HG03280 (cell line): Measurements from ENCODE around the gene FAM72C.
"Not testable (repeated sequence)": the region's sequence is repeated elsewhere in the genome, so short reads cannot be mapped to it uniquely, and the experiment has no call there.

Experiments
- ATAC-seq: cut with Tn5 transposase; IDR thresholded peaks from one replicate; pipeline ENCODE4 v1.9.1; 2021; ENCODE audit warnings: mild to moderate bottlenecking, moderate library complexity; ENCODE audit not compliant: unreplicated experiment

FAM72C gene

GRCh38 chr1:143984721-143985473 is 13.1 kb upstream of the FAM72C start:
- not testable (repeated sequence) for ATAC-seq

- ATAC-seq = not testable (repeated sequence)
These were observed 2.6 kb upstream of the FAM72C start for GRCh38 chr1:143974416-143974815.

- ATAC-seq = not testable (repeated sequence)
These were observed 2.2 kb upstream of the FAM72C start for GRCh38 chr1:143973876-143974414.

- ATAC-seq = peak; percentile 8
These were observed 1.1 kb upstream of the FAM72C start for GRCh38 chr1:143972753-143973326.

- not testable (repeated sequence) for ATAC-seq
These were observed 5.9 kb downstream of the FAM72C start for GRCh38 chr1:143965860-143966259.

- not testable (repeated sequence) for ATAC-seq
These were observed 7.5 kb downstream of the FAM72C start for GRCh38 chr1:143964294-143964693.

GRCh38 chr1:143955930-143956329 is 15.9 kb downstream of the FAM72C start:
- not testable (repeated sequence) for ATAC-seq

GRCh38 chr1:143952913-143953312 is 18.9 kb downstream of the FAM72C start:
- not testable (repeated sequence) for ATAC-seq

GRCh38 chr1:143951485-143952391 is 20.0 kb downstream of the FAM72C start:
- ATAC-seq = not testable (repeated sequence)

GRCh38 chr1:143947749-143948148 is 24.0 kb downstream of the FAM72C start:
- ATAC-seq = not testable (repeated sequence)

GRCh38 chr1:143945253-143945652 is 26.5 kb downstream of the FAM72C start:
- not testable (repeated sequence) for ATAC-seq

- ATAC-seq = not testable (repeated sequence)
These were observed 27.1 kb downstream of the FAM72C start for GRCh38 chr1:143944576-143945240.

GRCh38 chr1:143943319-143943978 is 28.3 kb downstream of the FAM72C start:
- ATAC-seq = not testable (repeated sequence)

GRCh38 chr1:143942238-143942860 is 29.4 kb downstream of the FAM72C start:
- ATAC-seq = not testable (repeated sequence)

- ATAC-seq = not testable (repeated sequence)
These were observed 32.1 kb downstream of the FAM72C start for GRCh38 chr1:143939666-143940065.

- not testable (repeated sequence) for ATAC-seq
These were observed 32.9 kb downstream of the FAM72C start for GRCh38 chr1:143938922-143939321.

GRCh38 chr1:143936457-143937115 is 35.2 kb downstream of the FAM72C start:
- ATAC-seq = not testable (repeated sequence)

GRCh38 chr1:143919127-143919526 is 52.7 kb downstream of the FAM72C start:
- ATAC-seq = not testable (repeated sequence)

GRCh38 chr1:143918552-143918951 is 53.2 kb downstream of the FAM72C start:
- ATAC-seq = not testable (repeated sequence)
